ENCODE measurements around the gene JPH4. TPM values are rescaled to one million over a fixed set of nuclear protein-coding genes. Genes with fewer than 3 reads are reported as not detected.

JPH4 gene
- total and polyA plus RNA-seq, 2 of the 8 experiments (the other 6 are each of a cell fraction or from before 2014, with no cell fraction given): 23.9 to 46.7 TPM

- no peak overlapping the region for H2BK12ac ChIP-seq (ENCODE audit: low read depth, low read length)
- FAIRE-seq (no peak), DNase-seq (ENCODE audit: low read depth in 1 of 2, low spot score in 2 of 2) (no peak)
- no peak overlapping the region for H3K56ac ChIP-seq (replicated peaks; ENCODE audit: insufficient read length, low read depth, low read length)
- no peak overlapping the region for H2AFZ ChIP-seq (ENCODE audit: low read length)
- peaks cover 0 to 19% of the 10 kb centered on the region in 2 experiments; a peak in 2 of 4 replicates for H3K79me2 ChIP-seq (ENCODE audit: control insufficient read depth in 1 of 2, insufficient read depth in 2 of 2, low read length in 2 of 2)
- no peak overlapping the region for H4K91ac ChIP-seq (replicated peaks; ENCODE audit: insufficient read length, low read length)
- no peak overlapping the region for H3K18ac ChIP-seq (ENCODE audit: extremely low read depth, low read length)
- no peak overlapping the region for H2BK120ac ChIP-seq (replicated peaks; ENCODE audit: low read depth, low read length)
- no peak overlapping the region for H3K27ac ChIP-seq (ENCODE audit: low read depth, low read length)
- no peak overlapping the region for H2BK5ac ChIP-seq (ENCODE audit: low read depth, low read length)
- no peak overlapping the region for H2AK5ac ChIP-seq (ENCODE audit: low read depth, low read length)
- no peak overlapping the region for H3K14ac ChIP-seq (ENCODE audit: insufficient read length)
- H3K4me3 ChIP-seq (ENCODE audit: extremely low read depth in 1 of 4, insufficient read depth in 2 of 4, low read depth in 3 of 4, low read length in 4 of 4): 0 out of 8 replicates have a peak overlapping the region, but pooled peaks of 1 of the 4 experiments have one; percentile 83
- POLR2A ChIA-PET (ENCODE audit: partially characterized antibody): interaction anchor here (1.3 to 52.7 kb wide), 4 partner anchors 10 to 79 kb away, joined by 4 to 1523 read pairs (median 492); partner anchors contain the start of genes AP1G2, NGDN and ZFHX2
- no peak overlapping the region for H2BK20ac ChIP-seq (ENCODE audit: low read length)
- no peak overlapping the region for H2BK15ac ChIP-seq (ENCODE audit: low read length)
- no peak overlapping the region for H3K4ac ChIP-seq (replicated peaks; ENCODE audit: insufficient read length, low read depth, low read length)
- no peak overlapping the region for H4K8ac ChIP-seq (ENCODE audit: extremely low read depth, insufficient read depth, low read length)
- peaks cover 7% of the 10 kb centered on the region for H3K23me2 ChIP-seq (ENCODE audit: low read depth, low read length)
- CTCF ChIA-PET (ENCODE audit: partially characterized antibody): interaction anchor here (0.6 to 70.5 kb wide), 5 partner anchors 30 to 212 kb away, joined by 3 to 2092 read pairs (median 61); partner anchors contain the start of gene NGDN
- WGBS, 2 experiments (ENCODE audit: extremely low coverage in 1 of 2, insufficient coverage in 1 of 2, insufficient read length in 1 of 2, insufficient replicate concordance in 2 of 2, low coverage in 1 of 2, low lambda C conversion rate in 2 of 2, missing lambda C conversion rate in 1 of 2): 92% methylated on average over 2 of the region's 2 CpGs; no CpG with 5 or more reads in 1 of the 2 experiments
- H3K23ac ChIP-seq (ENCODE audit: insufficient read length): no peak overlapping the region
- H3K4me2 ChIP-seq (ENCODE audit: insufficient read depth in 1 of 2, low read depth in 2 of 2, low read length in 2 of 2): peak overlapping the region; percentile 80 to 93; a peak in 2 of 4 replicates
- H3K79me1 ChIP-seq (ENCODE audit: low read depth, low read length): 0 out of 2 replicates have a peak, but pooled peaks cover 7% of the 10 kb centered on the region
- H4K20me1 ChIP-seq (replicated peaks in 1 of 2; ENCODE audit: control insufficient read depth in 1 of 2, insufficient read depth in 2 of 2, low read length in 2 of 2): peaks cover 0 to 7% of the 10 kb centered on the region in 2 experiments
- no peaks in the 10 kb centered on the region for H3K9me3 ChIP-seq (ENCODE audit: insufficient read depth in 2 of 2, low read depth in 1 of 2, low read length in 1 of 2)
- peaks cover 0 to 14% (median 8%) of the 10 kb centered on the region in 4 experiments; a peak in 6 of 7 replicates for H3K4me1 ChIP-seq (replicated peaks in 1 of 4; ENCODE audit: control insufficient read depth in 3 of 4, insufficient read depth in 4 of 4, low read length in 3 of 4)
- no peak overlapping the region for H3K9ac ChIP-seq (replicated peaks in 1 of 4; ENCODE audit: extremely low read depth in 1 of 4, low read depth in 3 of 4, low read length in 3 of 4)
- peaks cover 5 to 29% (median 11%) of the 10 kb centered on the region in 4 experiments; a peak in 7 of 8 replicates for H3K36me3 ChIP-seq (ENCODE audit: control insufficient read depth in 2 of 4, insufficient read depth in 4 of 4, low read length in 3 of 4)
- H4K5ac ChIP-seq (ENCODE audit: insufficient read length, low read depth, low read length): no peak overlapping the region
- no peaks in the 10 kb centered on the region for H3K27me3 ChIP-seq (replicated peaks in 1 of 4; ENCODE audit: control insufficient read depth in 3 of 4, extremely low read depth in 1 of 4, insufficient read depth in 3 of 4, low read length in 3 of 4)
- TF ChIP-seq YY1 (IDR thresholded peaks at IDR 0.05; ENCODE audit: low read depth, low read length): no peak
- no peak for TF ChIP-seq FOSL1 (IDR thresholded peaks at IDR 0.05; ENCODE audit: insufficient read depth, low read depth, low read length)
- TF ChIP-seq MAFK (IDR thresholded peaks at IDR 0.05; ENCODE audit: low read depth, low read length): no peak
- no peak for TF ChIP-seq SP2 (IDR thresholded peaks at IDR 0.05; ENCODE audit: low read length)
- no peak for TF ChIP-seq ASH2L (IDR thresholded peaks at IDR 0.05; ENCODE audit: low read length)
- TF ChIP-seq ATF3 (IDR thresholded peaks at IDR 0.05; ENCODE audit: insufficient read depth, low read depth, low read length): no peak
- TF ChIP-seq GABPA (IDR thresholded peaks at IDR 0.05; ENCODE audit: borderline replicate concordance, insufficient read depth, low read length): no peak
- TF ChIP-seq SUZ12 (IDR thresholded peaks at IDR 0.05; ENCODE audit: low read length): no peak
- TF ChIP-seq TCF12 (IDR thresholded peaks at IDR 0.05; ENCODE audit: low read depth, low read length): no peak
- TF ChIP-seq CTCF (IDR thresholded peaks at IDR 0.05; ENCODE audit: control extremely low read depth in 1 of 3, insufficient read depth in 1 of 3, low read depth in 1 of 3, low read length in 3 of 3): no peak
Observed at GRCh38 chr14:23557521-23557920, 21.1 kb downstream of the JPH4 start.

All from H1 (cell line).